NCI-H2107 (cell line): ENCODE data around the gene NUP93.

Experiments used
- DNase-seq: peaks from one replicate; lab custom pipeline; 2025; lab: John Stamatoyannopoulos, UW

The NUP93 gene

DNA sequence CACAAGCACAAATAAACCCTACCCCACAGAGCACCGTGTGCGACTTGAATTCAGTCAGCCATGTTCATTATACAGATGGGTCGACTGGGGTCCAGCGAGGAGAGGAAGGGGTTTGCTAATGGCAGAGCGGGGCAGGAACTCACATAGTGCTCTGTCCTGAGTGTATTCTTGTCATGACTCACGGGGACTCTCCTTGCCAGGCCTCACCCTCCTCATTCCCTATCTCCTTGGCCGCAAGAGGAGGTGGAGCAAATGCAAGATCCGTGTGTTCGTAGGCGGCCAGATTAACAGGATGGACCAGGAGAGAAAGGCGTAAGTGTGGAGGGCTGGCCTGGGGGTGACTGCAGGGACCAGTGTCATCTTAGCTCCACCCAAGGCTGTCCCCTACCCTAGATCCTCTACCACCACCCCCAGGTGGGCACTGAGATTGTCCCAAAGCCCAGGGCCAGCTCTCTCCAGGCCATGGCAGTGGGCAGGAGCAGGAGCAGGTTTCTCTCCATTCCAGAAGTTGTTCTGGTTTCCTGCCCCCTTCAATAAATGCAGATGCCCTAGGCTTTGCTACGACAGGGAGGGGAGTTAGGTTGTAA, 164.5 kb downstream of the NUP93 start:
- DNase-seq: no peak

DNA sequence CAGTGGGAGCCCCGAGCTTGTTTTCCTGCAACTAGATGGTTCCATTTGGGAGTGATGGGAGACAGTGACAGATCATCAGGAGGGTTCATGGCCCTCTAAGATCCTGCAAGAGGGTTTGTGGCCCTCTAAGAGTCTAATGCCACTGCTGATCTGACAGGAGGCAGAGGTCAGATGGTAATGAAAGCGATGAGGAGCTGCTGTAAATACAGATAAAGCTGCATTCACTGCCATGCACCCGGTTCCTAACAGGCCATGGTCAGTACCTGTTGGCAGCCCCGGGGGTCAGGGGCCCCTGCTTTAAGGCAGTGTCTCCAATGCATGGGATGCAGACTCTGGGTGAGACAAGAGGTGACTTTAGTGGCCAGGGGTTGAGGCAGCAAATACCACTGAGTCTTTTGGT, 165.9 kb downstream of the NUP93 start:
- DNase-seq: no peak

DNA sequence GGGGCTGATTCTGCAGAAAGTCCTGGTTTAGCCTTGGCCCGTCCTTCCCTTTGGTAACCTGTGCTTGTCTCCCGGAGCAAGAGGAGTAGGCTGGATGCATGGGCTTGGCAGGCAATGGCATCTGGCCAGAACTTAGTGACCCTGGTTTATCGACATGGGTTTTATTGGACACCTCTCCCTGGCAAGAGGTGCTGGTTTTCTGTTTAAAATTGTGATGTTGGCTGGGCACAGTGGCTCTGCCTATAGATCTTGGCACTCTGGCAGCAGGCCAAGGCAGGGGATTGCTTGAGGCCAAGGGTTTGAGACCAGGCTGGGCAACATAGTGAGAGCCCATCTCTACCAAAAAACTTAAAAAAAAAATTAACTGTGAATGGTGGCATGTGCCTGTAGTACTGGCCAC, 166.3 kb downstream of the NUP93 start:
- no peak for DNase-seq

DNA sequence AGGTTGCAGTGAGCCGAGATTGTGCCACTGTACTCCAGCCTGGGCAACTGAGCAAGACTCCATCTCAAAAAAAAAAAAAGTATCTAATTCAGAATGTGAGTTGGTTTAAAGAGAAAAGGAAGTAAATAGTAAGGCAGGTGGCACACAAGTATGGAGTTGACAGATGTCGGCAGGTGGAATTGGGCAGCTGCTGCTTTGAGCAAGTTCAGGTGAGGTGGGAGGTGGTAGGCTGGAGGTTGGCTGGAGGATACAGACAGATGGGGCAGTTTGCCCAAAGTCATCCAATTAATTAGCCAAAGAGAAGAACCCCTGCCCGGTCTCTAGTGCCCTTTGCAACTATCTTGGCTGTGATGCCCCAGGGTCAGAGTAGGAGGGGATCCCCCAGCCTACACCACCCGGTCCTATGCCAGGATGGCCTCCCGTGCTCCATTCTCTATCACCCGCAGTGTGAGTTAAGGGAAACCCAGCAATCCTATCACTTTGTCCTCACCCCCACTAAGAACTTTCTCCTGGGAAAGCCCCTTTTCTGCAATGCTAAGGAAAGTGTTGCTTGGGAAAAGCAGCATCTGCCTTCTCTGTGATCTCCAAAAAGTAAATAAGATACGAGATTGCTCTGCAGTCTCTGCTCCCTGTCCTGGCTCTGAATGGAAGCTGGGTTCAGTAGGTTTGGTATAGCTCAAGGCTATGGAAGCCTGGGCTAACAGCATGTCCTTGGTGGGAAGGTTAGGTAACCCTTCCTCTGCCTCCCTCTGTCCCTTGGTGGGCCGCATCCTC, 167.3 kb downstream of the NUP93 start:
- no peak for DNase-seq

DNA sequence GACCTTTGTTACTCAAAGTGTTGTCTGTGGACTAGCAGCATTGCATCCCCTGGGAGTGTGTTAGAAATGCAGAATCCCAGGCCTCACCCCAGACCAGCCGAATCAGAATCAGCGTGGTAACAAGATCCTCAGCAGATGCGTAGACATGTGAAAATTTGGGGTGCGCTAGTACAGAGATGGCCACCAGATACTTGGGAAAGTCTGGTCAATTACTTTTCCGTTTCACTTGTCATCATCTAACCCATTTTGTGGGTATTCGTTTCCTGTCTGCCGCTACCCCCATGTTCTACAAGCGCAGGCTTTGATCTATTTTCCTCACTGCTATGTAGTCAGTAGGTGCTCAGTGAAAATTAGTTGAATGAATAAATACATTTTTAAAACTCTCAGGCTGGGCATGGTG, 168.9 kb downstream of the NUP93 start:
- no peak for DNase-seq
